Mesendoderm (in vitro differentiated cells): ENCODE measurements around the gene OR2H2.
A peak's percentile ranks its signal among the peaks of the same experiment; 100 is the strongest.

ENCODE experiments used
- DNase-seq: peaks from one replicate; pipeline ENCODE4 v3.0.0; 2013
- H2AK5ac ChIP-seq: 2 replicates; pipeline ENCODE4 v1.6.1; 2013; ENCODE audit warnings: low read length, inconsistent platforms
- H2BK120ac ChIP-seq: 2 replicates; pipeline ENCODE4 v1.6.1; 2013; ENCODE audit warnings: low read depth, mild to moderate bottlenecking, low read length, moderate library complexity, mixed read lengths
- H2BK15ac ChIP-seq: replicated peaks from 2 replicates; pipeline ENCODE4 v1.6.1; 2013; ENCODE audit warnings: low read depth, mild to moderate bottlenecking, moderate library complexity
- H2BK5ac ChIP-seq: 2 replicates; pipeline ENCODE4 v1.6.1; 2013; ENCODE audit warnings: low read length, inconsistent platforms
- H3K18ac ChIP-seq: 2 replicates; pipeline ENCODE4 v1.6.1; 2013; ENCODE audit warnings: mild to moderate bottlenecking, low read length, mixed read lengths
- H3K23ac ChIP-seq: one replicate; pipeline ENCODE4 v1.6.1; 2013; ENCODE audit warnings: low read length
- H3K27ac ChIP-seq: 2 replicates; pipeline ENCODE4 v1.5.1; 2013; ENCODE audit warnings: low read depth, mild to moderate bottlenecking, inconsistent platforms, low read length, moderate library complexity
- H3K27me3 ChIP-seq: 2 replicates; pipeline ENCODE4 v1.6.1; 2013; ENCODE audit warnings: low read length, control low read depth, mild to moderate bottlenecking, inconsistent platforms; ENCODE audit not compliant: insufficient read depth, poor library complexity
- H3K36me3 ChIP-seq: 2 replicates; pipeline ENCODE4 v1.6.1; 2013; ENCODE audit warnings: low read length, inconsistent platforms; ENCODE audit not compliant: control insufficient read depth, insufficient read depth
- H3K4ac ChIP-seq: one replicate; pipeline ENCODE4 v1.6.1; 2013; ENCODE audit warnings: low read depth, mild to moderate bottlenecking, low read length, moderate library complexity
- H3K4me1 ChIP-seq: 2 replicates; pipeline ENCODE4 v1.6.1; 2013; ENCODE audit warnings: low read depth, low read length, inconsistent platforms; ENCODE audit not compliant: control insufficient read depth
- H3K4me2 ChIP-seq: 2 replicates; pipeline ENCODE4 v1.6.1; 2013; ENCODE audit warnings: low read length
- H3K4me3 ChIP-seq: 2 replicates; pipeline ENCODE4 v1.5.1; 2013; ENCODE audit warnings: mild to moderate bottlenecking, low read length
- H3K56ac ChIP-seq: one replicate; pipeline ENCODE4 v1.6.1; 2013; ENCODE audit warnings: low read length
- H3K79me1 ChIP-seq: 2 replicates; pipeline ENCODE4 v1.6.1; 2013; ENCODE audit warnings: low read length, inconsistent platforms
- H3K79me2 ChIP-seq: 2 replicates; pipeline ENCODE4 v1.6.1; 2013; ENCODE audit warnings: mild to moderate bottlenecking, low read length; ENCODE audit not compliant: control insufficient read depth, insufficient read depth
- H3K9ac ChIP-seq: 2 replicates; pipeline ENCODE4 v1.6.1; 2013; ENCODE audit warnings: low read length, inconsistent platforms
- H4K5ac ChIP-seq: one replicate; pipeline ENCODE4 v1.6.1; 2013; ENCODE audit warnings: low read length
- H4K8ac ChIP-seq: one replicate; pipeline ENCODE4 v1.6.1; 2013; ENCODE audit warnings: low read depth, mild to moderate bottlenecking, control low read depth, low read length, moderate library complexity
- WGBS: extraction: QIAGEN DNeasy Blood & Tissue Kit; methylation state at CpG from one replicate; pipeline ENCODE4 v1.1.7; 2013; ENCODE audit warnings: low lambda C conversion rate, missing lambda C conversion rate; ENCODE audit not compliant: insufficient coverage; ENCODE audit errors: extremely low coverage; 5-methylcytosine and 5-hydroxymethylcytosine counted together

OR2H2 gene

DNA sequence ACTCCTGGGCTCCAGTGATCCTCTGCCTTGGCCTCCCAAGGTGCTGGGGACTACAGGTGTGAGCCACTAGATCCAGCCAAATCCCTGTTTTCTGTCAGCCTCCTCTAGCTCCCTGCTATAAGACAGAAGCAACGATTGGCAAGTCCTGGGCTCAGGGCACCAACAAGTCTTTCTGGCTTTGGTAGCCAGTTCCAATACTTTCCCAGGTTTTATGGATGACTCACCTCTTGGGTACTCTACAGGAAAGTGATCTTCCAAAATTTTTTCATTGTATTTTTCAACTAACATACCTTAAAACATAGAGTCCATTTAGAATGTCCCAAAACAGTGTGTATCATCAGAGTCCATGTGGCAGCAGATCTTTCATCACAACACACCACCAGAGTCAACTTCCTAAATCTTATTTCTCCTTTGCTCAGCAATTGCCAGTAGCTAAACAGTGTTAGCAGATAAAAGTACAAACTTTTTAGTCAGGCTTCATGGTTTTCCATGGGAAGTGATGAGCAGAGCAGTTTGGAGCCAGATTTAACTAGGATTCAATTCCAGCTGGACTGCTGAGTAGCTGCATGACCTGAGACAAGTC is 34.7 kb downstream of the OR2H2 start:
- Histone ChIP-seq H2BK120ac (no peak overlapping the region), H4K8ac (no peak overlapping the region), H3K4me2 (no peak overlapping the region), H3K56ac (no peak overlapping the region), H3K79me2 (peaks cover 19% of the 10 kb centered on the region), H4K5ac (no peak overlapping the region), H3K4me1 (peaks cover 26% of the 10 kb centered on the region), H3K36me3 (peaks cover 14% of the 10 kb centered on the region), H3K4me3 (no peak overlapping the region), H3K27me3 (no peaks in the 10 kb centered on the region), H3K79me1 (peaks cover 18% of the 10 kb centered on the region), H3K4ac (no peak overlapping the region), H2AK5ac (no peak overlapping the region), H3K9ac (no peak overlapping the region), H3K18ac (no peak overlapping the region), H3K23ac (no peak overlapping the region), H2BK15ac (no peak overlapping the region), H2BK5ac (no peak overlapping the region), H3K27ac (no peak overlapping the region)
- WGBS, result no CpG with 5 or more reads among the region's 1 CpG
- DNase-seq, result no peak

- Histone ChIP-seq H3K23ac (no peak overlapping the region), H3K36me3 (peaks cover 14% of the 10 kb centered on the region)
- WGBS, result no CpG with 5 or more reads among the region's 4 CpGs
These were observed 35.7 kb downstream of the OR2H2 start for GRCh38 chr6:29620630-29621029.

GRCh38 chr6:29624520-29624961 is 39.6 kb downstream of the OR2H2 start:
- Histone ChIP-seq H2BK15ac (no peak overlapping the region), H3K36me3 (peaks cover 14% of the 10 kb centered on the region), H3K4ac (peak overlapping the region; percentile 82), H2BK120ac (peak overlapping the region; percentile 52), H3K79me1 (peaks cover 22% of the 10 kb centered on the region), H2BK5ac (peak overlapping the region; percentile 96), H4K5ac (no peak overlapping the region), H3K4me3 (no peak overlapping the region), H3K27ac (peak overlapping the region; percentile 99), H3K79me2 (peaks cover 47% of the 10 kb centered on the region), H3K23ac (peak overlapping the region; percentile 66), H3K4me1 (peaks cover 40% of the 10 kb centered on the region), H3K56ac (peak overlapping the region; percentile 92), H3K18ac (peak overlapping the region; percentile 96), H3K9ac (peak overlapping the region; percentile 89), H2AK5ac (no peak overlapping the region), H3K27me3 (no peaks in the 10 kb centered on the region), H3K4me2 (peak overlapping the region; percentile 27), H4K8ac (no peak overlapping the region)
- WGBS, result no CpG with 5 or more reads among the region's 3 CpGs
- DNase-seq, result peak; percentile 86

More at GRCh38 chr6:29620630-29621029, 35.7 kb downstream of the OR2H2 start:
- Histone ChIP-seq H3K4me2 (no peak overlapping the region), H3K79me2 (peaks cover 23% of the 10 kb centered on the region), H4K8ac (no peak overlapping the region), H3K4ac (no peak overlapping the region), H3K56ac (no peak overlapping the region), H2BK15ac (no peak overlapping the region), H3K27me3 (no peaks in the 10 kb centered on the region), H3K18ac (no peak overlapping the region), H3K4me1 (peaks cover 36% of the 10 kb centered on the region), H2BK5ac (no peak overlapping the region), H3K27ac (no peak overlapping the region), H2AK5ac (no peak overlapping the region), H3K79me1 (peaks cover 19% of the 10 kb centered on the region), H3K4me3 (no peak overlapping the region), H4K5ac (no peak overlapping the region), H2BK120ac (no peak overlapping the region), H3K9ac (no peak overlapping the region)
- DNase-seq, result peak; percentile 19

DNA sequence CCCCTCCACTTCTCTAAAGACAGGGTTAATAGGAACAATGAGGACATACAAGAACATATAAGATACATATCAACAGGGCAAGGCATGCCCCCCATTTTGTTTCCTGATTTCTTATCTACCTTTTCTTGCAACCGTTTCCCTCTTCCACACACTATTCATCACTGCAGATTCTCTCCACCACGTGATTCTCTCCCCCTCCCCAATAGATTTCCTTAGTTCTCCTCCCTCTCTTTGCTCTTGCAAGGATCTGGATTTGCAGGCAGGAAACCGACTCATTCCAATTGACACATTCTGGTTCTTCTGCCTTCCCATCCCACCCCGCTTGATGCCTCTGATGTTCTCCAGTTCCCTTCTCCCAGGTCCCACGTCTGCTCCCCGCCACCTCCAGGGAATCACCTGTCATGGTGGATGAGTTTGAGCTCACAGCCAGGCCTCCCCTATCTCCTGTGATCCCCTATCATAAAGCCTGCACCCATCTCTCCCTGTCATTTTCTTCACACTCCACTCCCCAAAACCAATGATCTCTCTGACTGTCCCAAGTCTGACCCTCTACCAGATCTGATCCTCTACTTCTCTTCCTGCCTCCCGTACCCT is 40.5 kb downstream of the OR2H2 start:
- H2BK15ac ChIP-seq, result no peak overlapping the region
- H3K4me3 ChIP-seq, result peak overlapping the region; percentile 48
- WGBS, result no CpG with 5 or more reads among the region's 7 CpGs
- H3K4ac ChIP-seq, result no peak overlapping the region
- no peak overlapping the region for H4K5ac ChIP-seq
- H2BK120ac ChIP-seq, result peak overlapping the region; percentile 52
- H3K56ac ChIP-seq, result peak overlapping the region; percentile 92
- H3K36me3 ChIP-seq, result peaks cover 11% of the 10 kb centered on the region
- H2AK5ac ChIP-seq, result peak overlapping the region; percentile 68
- H3K27ac ChIP-seq, result peak overlapping the region; percentile 99
- peaks cover 24% of the 10 kb centered on the region for H3K79me1 ChIP-seq
- peak overlapping the region; percentile 96 for H2BK5ac ChIP-seq
- H3K4me2 ChIP-seq, result peak overlapping the region; percentile 27
- H3K18ac ChIP-seq, result peak overlapping the region; percentile 96
- peak; percentile 76 for DNase-seq
- H4K8ac ChIP-seq, result no peak overlapping the region
- peak overlapping the region; percentile 89 for H3K9ac ChIP-seq
- no peaks in the 10 kb centered on the region for H3K27me3 ChIP-seq
- peak overlapping the region; percentile 95 for H3K23ac ChIP-seq
- H3K79me2 ChIP-seq, result peaks cover 51% of the 10 kb centered on the region
- peaks cover 44% of the 10 kb centered on the region for H3K4me1 ChIP-seq

GRCh38 chr6:29626948-29627754 is 42.2 kb downstream of the OR2H2 start:
- H3K4me1 ChIP-seq, result peaks cover 39% of the 10 kb centered on the region

More at GRCh38 chr6:29626948-29627754, 42.2 kb downstream of the OR2H2 start:
- WGBS, result no CpG with 5 or more reads among the region's 31 CpGs
- H2BK5ac ChIP-seq, result peak overlapping the region; percentile 64
- peak overlapping the region; percentile 55 for H3K4me2 ChIP-seq
- peak overlapping the region; percentile 92 for H3K56ac ChIP-seq
- H2BK120ac ChIP-seq, result peak overlapping the region; percentile 6
- H3K4me3 ChIP-seq, result peak overlapping the region; percentile 73
- no peak overlapping the region for H3K23ac ChIP-seq
- no peak overlapping the region for H2BK15ac ChIP-seq
- peak overlapping the region; percentile 89 for H3K9ac ChIP-seq
- H3K36me3 ChIP-seq, result peaks cover 5% of the 10 kb centered on the region
- no peak overlapping the region for H4K8ac ChIP-seq
- DNase-seq, result peak; percentile 39
- peak overlapping the region; percentile 97 for H3K18ac ChIP-seq
- H3K4ac ChIP-seq, result peak overlapping the region; percentile 70
- H3K27me3 ChIP-seq, result no peaks in the 10 kb centered on the region
- peaks cover 49% of the 10 kb centered on the region for H3K79me2 ChIP-seq
- H3K79me1 ChIP-seq, result peaks cover 21% of the 10 kb centered on the region
- H4K5ac ChIP-seq, result no peak overlapping the region
- no peak overlapping the region for H2AK5ac ChIP-seq
- peak overlapping the region; percentile 88 for H3K27ac ChIP-seq
